Nephron (organoid): ENCODE results near the gene FAIM2.

Source experiments
- H3K27ac Mint-ChIP-seq, 3 experiments: 2 replicates each; pipeline ENCODE4 v1.8.0; 2020; ENCODE audit warnings: mixed read lengths in 3 of 3, mild to moderate bottlenecking in 2 of 3, moderate library complexity in 1 of 3
- H3K27me3 Mint-ChIP-seq: 2 replicates; pipeline ENCODE4 v1.8.0; 2021; ENCODE audit warnings: low read depth, mild to moderate bottlenecking, moderate library complexity, mixed read lengths
- H3K36me3 Mint-ChIP-seq: 2 replicates; pipeline ENCODE4 v1.8.0; 2020; ENCODE audit warnings: low read depth, mixed read lengths
- H3K4me1 Mint-ChIP-seq: 2 replicates; pipeline ENCODE4 v1.8.0; 2020; ENCODE audit warnings: mixed read lengths
- H3K4me3 Mint-ChIP-seq, 3 experiments: 2 replicates each; pipeline ENCODE4 v1.8.0; 2020; ENCODE audit warnings: mild to moderate bottlenecking in 3 of 3, mixed read lengths in 3 of 3, moderate library complexity in 2 of 3
- H3K9me3 Mint-ChIP-seq: 2 replicates; pipeline ENCODE4 v1.8.0; 2020; ENCODE audit warnings: mixed read lengths
- CTCF ChIP-seq, 3 experiments: fragments of 200-600 bp; sonication (generic); IDR thresholded peaks; one replicate each; pipeline ENCODE4 v1.5.0; 2021; ENCODE audit warnings: antibody characterized with exemption in 3 of 3; ENCODE audit not compliant: unreplicated experiment in 3 of 3

FAIM2 gene

DNA sequence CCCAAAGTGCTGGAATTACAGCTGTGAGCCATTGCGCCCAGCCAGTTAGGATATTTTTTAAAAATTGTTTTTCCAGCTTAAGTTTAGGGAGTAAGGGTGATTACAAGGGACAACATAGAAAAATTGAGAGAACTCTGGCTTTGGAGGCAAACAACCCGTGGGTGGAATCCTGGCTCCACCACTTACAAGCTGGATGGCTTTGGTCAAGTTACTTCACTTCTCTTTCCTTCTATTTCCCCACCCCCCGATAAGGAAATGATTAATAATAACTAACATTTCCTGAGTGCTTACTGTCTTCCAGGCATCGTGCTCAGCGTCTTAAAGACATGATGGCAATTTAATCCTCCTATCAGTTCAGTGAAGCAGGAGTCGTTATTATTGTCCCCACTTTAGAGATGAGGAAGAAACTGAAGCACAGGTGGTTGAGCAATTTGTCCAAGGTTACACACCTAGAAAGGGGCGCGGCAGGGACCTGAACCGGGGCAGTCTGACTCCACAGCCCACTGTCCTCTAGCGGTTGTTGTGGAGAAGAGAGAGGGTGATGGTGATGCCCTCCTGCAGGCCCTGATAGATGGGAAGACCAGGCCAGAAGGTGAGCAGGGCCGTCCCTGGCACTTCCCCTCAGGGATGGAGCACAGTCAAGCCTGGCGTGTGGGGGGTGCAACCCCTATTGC lies 16.7 kb upstream of the FAIM2 start:
- H3K27me3 Mint-ChIP-seq = peaks cover 9% of the 10 kb centered on the region
- peak overlapping the region in 2 of 3 experiments; percentile 30 to 33 for H3K27ac Mint-ChIP-seq
- no peaks in the 10 kb centered on the region for H3K36me3 Mint-ChIP-seq
- no peak for TF ChIP-seq CTCF (IDR thresholded peaks at IDR 0.05; ENCODE audit: unreplicated experiment in 3 of 3)
- H3K4me1 Mint-ChIP-seq = peaks cover 18% of the 10 kb centered on the region
- H3K9me3 Mint-ChIP-seq = no peaks in the 10 kb centered on the region
- H3K4me3 Mint-ChIP-seq = no peak overlapping the region

DNA sequence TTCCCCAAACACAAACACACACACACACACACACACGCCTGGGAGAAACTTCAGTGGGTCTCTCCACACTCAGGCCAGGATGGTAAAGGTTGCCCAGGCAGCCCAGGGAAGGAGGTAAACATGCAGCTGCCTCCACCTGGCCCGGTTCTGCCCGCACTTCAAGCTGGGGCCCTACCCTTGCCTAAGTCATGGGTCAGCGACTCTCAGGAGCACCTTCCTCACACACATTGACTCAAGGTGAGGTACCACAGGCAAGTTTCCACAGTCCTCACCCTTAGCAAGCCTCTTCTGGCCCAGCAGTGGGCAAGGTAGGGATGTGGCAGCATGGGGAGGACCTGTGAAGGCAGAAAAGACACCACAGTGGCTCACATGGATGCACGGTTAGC lies 14.1 kb upstream of the FAIM2 start:
- Mint-ChIP-seq H3K9me3 (no peaks in the 10 kb centered on the region), H3K27me3 (peaks cover 12% of the 10 kb centered on the region), H3K4me1 (peaks cover 35% of the 10 kb centered on the region), H3K27ac (peak overlapping the region in 1 of 3 experiments; percentile 46), H3K4me3 (no peak overlapping the region), H3K36me3 (no peaks in the 10 kb centered on the region)
- TF ChIP-seq CTCF (IDR thresholded peaks at IDR 0.05; ENCODE audit: unreplicated experiment in 3 of 3) = no peak

DNA sequence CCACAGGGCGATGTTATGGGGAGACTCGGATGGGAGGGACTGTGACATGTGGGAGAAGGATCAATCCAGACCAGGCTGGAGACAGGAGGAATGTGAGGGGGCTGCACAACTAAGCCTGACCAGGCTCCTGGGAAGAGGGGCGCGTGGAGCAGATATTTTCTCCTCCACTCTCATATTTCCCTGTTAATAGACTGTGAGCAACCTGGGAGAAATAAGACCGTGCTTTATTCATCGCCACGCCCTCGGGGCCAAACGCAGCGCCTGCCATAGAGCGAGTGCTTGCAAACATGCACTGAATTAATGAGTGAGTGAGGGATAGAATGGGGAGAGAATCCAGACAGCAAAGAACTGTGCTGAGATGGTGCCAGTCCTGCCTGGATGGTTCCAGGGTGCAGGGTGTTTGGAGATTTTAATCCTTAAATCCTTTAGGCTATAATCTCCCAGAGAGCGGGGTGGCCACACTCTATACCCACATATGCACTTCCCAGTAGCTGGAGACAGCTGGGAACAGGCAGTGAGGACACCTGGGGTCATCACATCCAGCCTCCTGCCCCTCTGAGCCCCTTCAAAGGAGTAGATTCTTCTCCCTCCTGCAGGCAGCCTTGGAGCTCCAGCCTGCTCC lies 13.6 kb upstream of the FAIM2 start:
- no peak for TF ChIP-seq CTCF (IDR thresholded peaks at IDR 0.05; ENCODE audit: unreplicated experiment in 3 of 3)
- no peaks in the 10 kb centered on the region for H3K36me3 Mint-ChIP-seq
- H3K27me3 Mint-ChIP-seq = peaks cover 16% of the 10 kb centered on the region
- peaks cover 37% of the 10 kb centered on the region for H3K4me1 Mint-ChIP-seq
- H3K4me3 Mint-ChIP-seq = peak overlapping the region in 1 of 3 experiments; percentile 14
- no peaks in the 10 kb centered on the region for H3K9me3 Mint-ChIP-seq
- peak overlapping the region; percentile 14 to 46 (median 34) for H3K27ac Mint-ChIP-seq

- TF ChIP-seq CTCF (IDR thresholded peaks at IDR 0.05; ENCODE audit: unreplicated experiment in 3 of 3) = no peak
- no peak overlapping the region for H3K4me3 Mint-ChIP-seq
- H3K27me3 Mint-ChIP-seq = peaks cover 20% of the 10 kb centered on the region
- H3K36me3 Mint-ChIP-seq = no peaks in the 10 kb centered on the region
- no peaks in the 10 kb centered on the region for H3K9me3 Mint-ChIP-seq
- peaks cover 43% of the 10 kb centered on the region for H3K4me1 Mint-ChIP-seq
- H3K27ac Mint-ChIP-seq = no peak overlapping the region
These were observed 12.6 kb upstream of the FAIM2 start for GRCh38 chr12:49916129-49916919.

- H3K9me3 Mint-ChIP-seq = no peaks in the 10 kb centered on the region
- peaks cover 58% of the 10 kb centered on the region for H3K4me1 Mint-ChIP-seq
- no peaks in the 10 kb centered on the region for H3K36me3 Mint-ChIP-seq
- H3K4me3 Mint-ChIP-seq = no peak overlapping the region
- H3K27me3 Mint-ChIP-seq = peaks cover 31% of the 10 kb centered on the region
- no peak for TF ChIP-seq CTCF (IDR thresholded peaks at IDR 0.05; ENCODE audit: unreplicated experiment in 3 of 3)
- H3K27ac Mint-ChIP-seq = peak overlapping the region in 1 of 3 experiments; percentile 4
These were observed 8.9 kb upstream of the FAIM2 start for GRCh38 chr12:49912345-49913255.
